ENCODE results near the gene SUGCT. TPM values are rescaled to one million over a fixed set of nuclear protein-coding genes. Genes with fewer than 3 reads are reported as not detected.

SUGCT gene
- total and polyA plus RNA-seq, 2 of the 8 experiments (the other 6 are each of a cell fraction or from before 2014, with no cell fraction given): 2.8 to 5.4 TPM

GRCh38 chr7:40437936-40438634, 303.3 kb downstream of the SUGCT start:
- Histone ChIP-seq H2AFZ (ENCODE audit: low read length) (no peak overlapping the region), H3K9me3 (ENCODE audit: insufficient read depth in 2 of 2, low read depth in 1 of 2, low read length in 1 of 2) (no peaks in the 10 kb centered on the region), H3K27me3 (replicated peaks in 1 of 4; ENCODE audit: control insufficient read depth in 3 of 4, extremely low read depth in 1 of 4, insufficient read depth in 3 of 4, low read length in 3 of 4) (no peaks in the 10 kb centered on the region), H2AK5ac (ENCODE audit: low read depth, low read length) (no peak overlapping the region), H3K4me3 (ENCODE audit: extremely low read depth in 1 of 4, insufficient read depth in 2 of 4, low read depth in 3 of 4, low read length in 4 of 4) (no peak overlapping the region), H3K4ac (replicated peaks; ENCODE audit: insufficient read length, low read depth, low read length) (no peak overlapping the region), H3K23me2 (ENCODE audit: low read depth, low read length) (no peaks in the 10 kb centered on the region), H3K36me3 (ENCODE audit: control insufficient read depth in 2 of 4, insufficient read depth in 4 of 4, low read length in 3 of 4) (no peaks in the 10 kb centered on the region), H4K5ac (ENCODE audit: insufficient read length, low read depth, low read length) (no peak overlapping the region), H4K91ac (replicated peaks; ENCODE audit: insufficient read length, low read length) (no peak overlapping the region), H3K27ac (ENCODE audit: low read depth, low read length) (no peak overlapping the region), H2BK120ac (replicated peaks; ENCODE audit: low read depth, low read length) (no peak overlapping the region), H2BK12ac (ENCODE audit: low read depth, low read length) (no peak overlapping the region), H3K79me1 (ENCODE audit: low read depth, low read length) (no peaks in the 10 kb centered on the region), H2BK15ac (ENCODE audit: low read length) (no peak overlapping the region), H3K18ac (ENCODE audit: extremely low read depth, low read length) (no peak overlapping the region), H3K4me1 (replicated peaks in 1 of 4; ENCODE audit: control insufficient read depth in 3 of 4, insufficient read depth in 4 of 4, low read length in 3 of 4) (no peaks in the 10 kb centered on the region), H4K8ac (ENCODE audit: extremely low read depth, insufficient read depth, low read length) (no peak overlapping the region), H3K79me2 (ENCODE audit: control insufficient read depth in 1 of 2, insufficient read depth in 2 of 2, low read length in 2 of 2) (no peaks in the 10 kb centered on the region), H3K9ac (replicated peaks in 1 of 4; ENCODE audit: extremely low read depth in 1 of 4, low read depth in 3 of 4, low read length in 3 of 4) (no peak overlapping the region), H3K14ac (ENCODE audit: insufficient read length) (no peak overlapping the region), H3K23ac (ENCODE audit: insufficient read length) (no peak overlapping the region), H3K4me2 (ENCODE audit: insufficient read depth in 1 of 2, low read depth in 2 of 2, low read length in 2 of 2) (no peak overlapping the region), H2BK5ac (ENCODE audit: low read depth, low read length) (no peak overlapping the region), H3K56ac (replicated peaks; ENCODE audit: insufficient read length, low read depth, low read length) (no peak overlapping the region), H4K20me1 (replicated peaks in 1 of 2; ENCODE audit: control insufficient read depth in 1 of 2, insufficient read depth in 2 of 2, low read length in 2 of 2) (no peaks in the 10 kb centered on the region), H2BK20ac (ENCODE audit: low read length) (no peak overlapping the region)
- ChIA-PET POLR2A (ENCODE audit: partially characterized antibody) (no interaction called here), CTCF (ENCODE audit: partially characterized antibody) (interaction anchor here (1.1 kb wide), 1 partner anchor 167 kb away, joined by 3 read pairs; no protein-coding TSS in a partner anchor)
- 90% methylated on average over 6 of the region's 6 CpGs; no CpG with 5 or more reads in 1 of the 2 experiments for WGBS, 2 experiments (ENCODE audit: extremely low coverage in 1 of 2, insufficient coverage in 1 of 2, insufficient read length in 1 of 2, insufficient replicate concordance in 2 of 2, low coverage in 1 of 2, low lambda C conversion rate in 2 of 2, missing lambda C conversion rate in 1 of 2)
- DNase-seq (ENCODE audit: low read depth in 1 of 2, low spot score in 2 of 2) (no peak), FAIRE-seq (no peak)
- TF ChIP-seq POU5F1 (IDR thresholded peaks at IDR 0.05; ENCODE audit: low read depth, low read length) (no peak), GTF2F1 (IDR thresholded peaks at IDR 0.05; ENCODE audit: borderline replicate concordance, low read depth, low read length) (no peak)
